Hepatocyte (in vitro differentiated cells): Measurements from ENCODE around the gene SAP30L. TPM values are rescaled to one million over a fixed set of nuclear protein-coding genes. Genes with fewer than 3 reads are reported as not detected.

ENCODE experiments used
- DNase-seq: peaks from one replicate; pipeline ENCODE4 v3.0.0-alpha.2; 2016; ENCODE audit warnings: low spot score
- H2AFZ ChIP-seq: fragments of 200-600 bp; sonication (generic); 2 replicates; pipeline ENCODE4 v1.6.0; 2016; ENCODE audit warnings: antibody characterized with exemption, mild to moderate bottlenecking
- H3K27ac ChIP-seq: fragments of 200-600 bp; sonication (generic); 2 replicates; pipeline ENCODE4 v1.5.1; 2016; ENCODE audit warnings: mild to moderate bottlenecking
- H3K27me3 ChIP-seq: fragments of 200-600 bp; sonication (generic); 2 replicates; pipeline ENCODE4 v1.6.1; 2016
- H3K36me3 ChIP-seq: fragments of 200-600 bp; sonication (generic); replicated peaks from 2 replicates; pipeline ENCODE4 v1.5.1; 2016; ENCODE audit warnings: low read depth; ENCODE audit not compliant: insufficient read depth
- H3K4me1 ChIP-seq: fragments of 200-600 bp; sonication (generic); 2 replicates; pipeline ENCODE4 v1.5.1; 2016; ENCODE audit warnings: mild to moderate bottlenecking, moderate library complexity; ENCODE audit not compliant: insufficient read depth
- H3K4me2 ChIP-seq: fragments of 200-600 bp; sonication (generic); 2 replicates; pipeline ENCODE4 v1.6.0; 2016
- H3K4me3 ChIP-seq: fragments of 200-600 bp; sonication (generic); 2 replicates; pipeline ENCODE4 v1.5.1; 2016; ENCODE audit warnings: mild to moderate bottlenecking
- H3K79me2 ChIP-seq: fragments of 200-600 bp; sonication (generic); 2 replicates; pipeline ENCODE4 v1.6.0; 2017; ENCODE audit warnings: mild to moderate bottlenecking
- H3K9me2 ChIP-seq: fragments of 200-600 bp; sonication (generic); replicated peaks from 2 replicates; pipeline ENCODE4 v1.6.0; 2017; ENCODE audit warnings: mild to moderate bottlenecking; ENCODE audit not compliant: insufficient read depth
- H3K9me3 ChIP-seq: fragments of 200-600 bp; sonication (generic); 2 replicates; pipeline ENCODE4 v1.5.1; 2016; ENCODE audit warnings: low read depth, mild to moderate bottlenecking
- H4K20me1 ChIP-seq: fragments of 200-600 bp; sonication (generic); 2 replicates; pipeline ENCODE4 v1.6.0; 2016; ENCODE audit warnings: mild to moderate bottlenecking; ENCODE audit not compliant: insufficient read depth, poor library complexity, severe bottlenecking
- EZH2 ChIP-seq: fragments of 200-600 bp; sonication (generic); IDR thresholded peaks from 2 replicates; pipeline ENCODE4 v1.6.1; 2016; ENCODE audit warnings: antibody characterized with exemption, mild to moderate bottlenecking, borderline replicate concordance
- EZH2phosphoT487 ChIP-seq: fragments of 200-600 bp; sonication (generic); IDR thresholded peaks from one replicate; pipeline ENCODE4 v1.6.1; 2018; ENCODE audit warnings: antibody characterized with exemption, mild to moderate bottlenecking, low read depth, moderate library complexity; ENCODE audit not compliant: unreplicated experiment, severe bottlenecking
- WGBS: methylation state at CpG from one replicate; pipeline ENCODE4 v1.1.6; 2016; ENCODE audit warnings: low lambda C conversion rate; ENCODE audit errors: missing lambda C conversion rate; 5-methylcytosine and 5-hydroxymethylcytosine counted together
- polyA plus RNA-seq: library from polyadenylated mRNA; unstranded; fragments of >200 nt; fragmentation: Nextera tagmentation; extraction: Ambion mirVana; gene quantifications from 2 replicates; pipeline ENCODE4 v1.2.1, GENCODE V29; 2016
- total RNA-seq: library from RNA; depleted of rRNA; stranded (reverse); fragments of >200 nt; gene quantifications from 2 replicates; pipeline ENCODE4 v1.2.3, GENCODE V29; 2014
- TF ChIP-seq, protein P1 (sequence below): fragments of 200-600 bp; sonication (generic); IDR thresholded peaks from 2 replicates; pipeline ENCODE4 v1.5.1; 2016; ENCODE audit warnings: antibody characterized with exemption, mild to moderate bottlenecking; ENCODE audit not compliant: poor library complexity

The SAP30L gene
- total and polyA plus RNA-seq, 2 experiments from 2014 or later: 21.6 to 45.6 TPM

DNA sequence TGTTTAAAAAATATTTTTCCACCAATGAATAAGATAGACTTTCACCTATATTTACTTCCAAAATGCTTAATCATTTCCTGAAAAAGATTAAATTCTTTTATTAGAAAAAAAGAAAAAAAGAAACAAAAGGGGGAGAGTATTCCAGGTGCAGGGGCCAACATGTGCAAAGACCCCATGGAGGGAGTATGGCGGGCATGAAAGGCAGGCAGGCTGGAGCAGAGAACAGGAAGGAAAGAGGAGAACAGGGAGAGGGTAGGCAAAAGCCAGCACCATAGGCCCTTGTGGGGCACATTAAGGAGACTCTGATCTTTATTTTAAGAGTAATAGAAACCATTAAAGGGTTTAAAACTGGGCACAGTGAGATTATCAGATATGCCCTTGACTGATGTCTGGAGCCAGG lies 16.5 kb upstream of the SAP30L start:
- Histone ChIP-seq H4K20me1 (no peaks in the 10 kb centered on the region), H3K27ac (no peak overlapping the region), H3K4me2 (no peak overlapping the region), H3K36me3 (no peaks in the 10 kb centered on the region), H3K4me1 (no peaks in the 10 kb centered on the region), H2AFZ (no peak overlapping the region), H3K27me3 (no peaks in the 10 kb centered on the region), H3K9me2 (no peaks in the 10 kb centered on the region), H3K79me2 (no peaks in the 10 kb centered on the region), H3K4me3 (no peak overlapping the region), H3K9me3 (no peaks in the 10 kb centered on the region)
- no peak for TF ChIP-seq EZH2phosphoT487
- TF ChIP-seq, protein P1, sequence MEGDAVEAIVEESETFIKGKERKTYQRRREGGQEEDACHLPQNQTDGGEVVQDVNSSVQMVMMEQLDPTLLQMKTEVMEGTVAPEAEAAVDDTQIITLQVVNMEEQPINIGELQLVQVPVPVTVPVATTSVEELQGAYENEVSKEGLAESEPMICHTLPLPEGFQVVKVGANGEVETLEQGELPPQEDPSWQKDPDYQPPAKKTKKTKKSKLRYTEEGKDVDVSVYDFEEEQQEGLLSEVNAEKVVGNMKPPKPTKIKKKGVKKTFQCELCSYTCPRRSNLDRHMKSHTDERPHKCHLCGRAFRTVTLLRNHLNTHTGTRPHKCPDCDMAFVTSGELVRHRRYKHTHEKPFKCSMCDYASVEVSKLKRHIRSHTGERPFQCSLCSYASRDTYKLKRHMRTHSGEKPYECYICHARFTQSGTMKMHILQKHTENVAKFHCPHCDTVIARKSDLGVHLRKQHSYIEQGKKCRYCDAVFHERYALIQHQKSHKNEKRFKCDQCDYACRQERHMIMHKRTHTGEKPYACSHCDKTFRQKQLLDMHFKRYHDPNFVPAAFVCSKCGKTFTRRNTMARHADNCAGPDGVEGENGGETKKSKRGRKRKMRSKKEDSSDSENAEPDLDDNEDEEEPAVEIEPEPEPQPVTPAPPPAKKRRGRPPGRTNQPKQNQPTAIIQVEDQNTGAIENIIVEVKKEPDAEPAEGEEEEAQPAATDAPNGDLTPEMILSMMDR: no peak
- TF ChIP-seq EZH2: no peak
- DNase-seq: no peak
- 100% methylated on average over 1 of the region's 1 CpG for WGBS

DNA sequence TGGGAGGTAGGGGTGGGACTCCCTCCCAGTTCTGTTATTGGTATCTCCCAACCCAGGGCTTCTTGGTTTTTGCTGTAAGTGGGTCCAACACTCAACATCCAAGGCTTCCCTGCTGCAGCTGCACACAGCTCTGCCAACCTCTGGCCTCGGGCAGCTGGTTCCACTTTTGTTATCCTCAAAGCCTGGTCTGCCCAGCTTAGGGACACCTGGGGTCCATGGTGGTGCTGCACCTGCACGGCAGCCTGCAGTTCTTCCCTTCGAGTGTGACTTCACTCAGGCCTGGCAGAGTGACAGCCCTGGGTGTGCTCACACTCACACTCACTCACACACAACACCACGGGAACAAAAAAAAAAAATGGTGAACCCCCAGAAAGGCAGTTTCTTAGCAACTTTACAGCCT lies 15.3 kb upstream of the SAP30L start:
- TF ChIP-seq, protein P1: no peak
- no peak for TF ChIP-seq EZH2phosphoT487
- TF ChIP-seq EZH2: no peak
- Histone ChIP-seq H3K4me2 (no peak overlapping the region), H3K9me3 (no peaks in the 10 kb centered on the region), H3K9me2 (no peaks in the 10 kb centered on the region), H3K79me2 (no peaks in the 10 kb centered on the region), H3K27me3 (no peaks in the 10 kb centered on the region), H3K4me3 (no peak overlapping the region), H2AFZ (no peak overlapping the region), H4K20me1 (no peaks in the 10 kb centered on the region), H3K27ac (no peak overlapping the region), H3K4me1 (no peaks in the 10 kb centered on the region), H3K36me3 (no peaks in the 10 kb centered on the region)
- DNase-seq: no peak
- 87% methylated on average over 4 of the region's 4 CpGs for WGBS

- H3K4me2 ChIP-seq: no peak overlapping the region
- TF ChIP-seq EZH2 (no peak), EZH2phosphoT487 (no peak)
- TF ChIP-seq, protein P1: no peak
- WGBS: 89% methylated on average over 4 of the region's 4 CpGs
Measured at GRCh38 chr5:154430961-154431630, 14.7 kb upstream of the SAP30L start.

More at GRCh38 chr5:154430961-154431630, 14.7 kb upstream of the SAP30L start:
- H3K36me3 ChIP-seq: no peaks in the 10 kb centered on the region
- DNase-seq: no peak
- H4K20me1 ChIP-seq: no peaks in the 10 kb centered on the region
- no peak overlapping the region for H3K4me3 ChIP-seq
- H3K79me2 ChIP-seq: no peaks in the 10 kb centered on the region
- no peak overlapping the region for H3K27ac ChIP-seq
- H3K9me2 ChIP-seq: no peaks in the 10 kb centered on the region
- no peak overlapping the region for H2AFZ ChIP-seq
- no peaks in the 10 kb centered on the region for H3K4me1 ChIP-seq
- H3K27me3 ChIP-seq: no peaks in the 10 kb centered on the region
- H3K9me3 ChIP-seq: no peaks in the 10 kb centered on the region
